ENCODE results near the gene RSBN1. TPM values are rescaled to one million over a fixed set of nuclear protein-coding genes. Genes with fewer than 3 reads are reported as not detected.

Gene RSBN1
- total and polyA plus RNA-seq, 10 of the 15 experiments (the other 5 are each of a cell fraction or from before 2014, with no cell fraction given), result 2.9 to 26.8 (median 11.5) TPM

DNA sequence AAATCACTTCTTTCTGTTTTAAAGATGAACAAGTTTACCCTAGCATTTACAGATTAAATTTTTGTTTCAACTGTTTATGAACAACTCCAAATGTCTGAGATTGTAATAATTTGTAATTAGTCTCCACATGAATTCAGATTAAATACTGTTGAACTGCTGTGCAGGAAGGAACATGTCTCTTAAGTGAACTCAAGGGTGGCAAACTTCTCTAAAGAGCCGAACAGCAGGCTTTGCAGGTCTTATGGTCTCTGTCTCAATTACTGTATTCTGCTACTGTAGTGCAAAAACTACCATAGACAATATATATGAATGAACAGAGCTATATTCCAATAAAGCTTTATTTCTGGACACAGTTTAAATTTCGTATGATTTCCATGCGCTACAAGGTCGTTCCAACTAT lies 6.6 kb downstream of the RSBN1 start:
- TF ChIP-seq FOXK2 (IDR thresholded peaks at IDR 0.05), result no peak
- TF ChIP-seq, protein P1, sequence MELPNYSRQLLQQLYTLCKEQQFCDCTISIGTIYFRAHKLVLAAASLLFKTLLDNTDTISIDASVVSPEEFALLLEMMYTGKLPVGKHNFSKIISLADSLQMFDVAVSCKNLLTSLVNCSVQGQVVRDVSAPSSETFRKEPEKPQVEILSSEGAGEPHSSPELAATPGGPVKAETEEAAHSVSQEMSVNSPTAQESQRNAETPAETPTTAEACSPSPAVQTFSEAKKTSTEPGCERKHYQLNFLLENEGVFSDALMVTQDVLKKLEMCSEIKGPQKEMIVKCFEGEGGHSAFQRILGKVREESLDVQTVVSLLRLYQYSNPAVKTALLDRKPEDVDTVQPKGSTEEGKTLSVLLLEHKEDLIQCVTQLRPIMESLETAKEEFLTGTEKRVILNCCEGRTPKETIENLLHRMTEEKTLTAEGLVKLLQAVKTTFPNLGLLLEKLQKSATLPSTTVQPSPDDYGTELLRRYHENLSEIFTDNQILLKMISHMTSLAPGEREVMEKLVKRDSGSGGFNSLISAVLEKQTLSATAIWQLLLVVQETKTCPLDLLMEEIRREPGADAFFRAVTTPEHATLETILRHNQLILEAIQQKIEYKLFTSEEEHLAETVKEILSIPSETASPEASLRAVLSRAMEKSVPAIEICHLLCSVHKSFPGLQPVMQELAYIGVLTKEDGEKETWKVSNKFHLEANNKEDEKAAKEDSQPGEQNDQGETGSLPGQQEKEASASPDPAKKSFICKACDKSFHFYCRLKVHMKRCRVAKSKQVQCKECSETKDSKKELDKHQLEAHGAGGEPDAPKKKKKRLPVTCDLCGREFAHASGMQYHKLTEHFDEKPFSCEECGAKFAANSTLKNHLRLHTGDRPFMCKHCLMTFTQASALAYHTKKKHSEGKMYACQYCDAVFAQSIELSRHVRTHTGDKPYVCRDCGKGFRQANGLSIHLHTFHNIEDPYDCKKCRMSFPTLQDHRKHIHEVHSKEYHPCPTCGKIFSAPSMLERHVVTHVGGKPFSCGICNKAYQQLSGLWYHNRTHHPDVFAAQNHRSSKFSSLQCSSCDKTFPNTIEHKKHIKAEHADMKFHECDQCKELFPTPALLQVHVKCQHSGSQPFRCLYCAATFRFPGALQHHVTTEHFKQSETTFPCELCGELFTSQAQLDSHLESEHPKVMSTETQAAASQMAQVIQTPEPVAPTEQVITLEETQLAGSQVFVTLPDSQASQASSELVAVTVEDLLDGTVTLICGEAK (IDR thresholded peaks at IDR 0.05; ENCODE audit: borderline replicate concordance), result 0 out of 2 replicates have a peak, but pooled peaks have one; percentile 39
- peaks cover 7% of the 10 kb centered on the region for H3K9me3 ChIP-seq (replicated peaks; ENCODE audit: control insufficient read depth, insufficient read depth, low read length)
- intact Hi-C loops (cut with micrococcal nuclease; ENCODE audit: unreplicated experiment), result no loop called here
- no peaks in the 10 kb centered on the region for H4K20me1 ChIP-seq (ENCODE audit: control insufficient read depth, insufficient read depth)
- RAD21 ChIA-PET (ENCODE audit: unreplicated experiment), result interaction anchor here (0.6 to 1.2 kb wide), 2 partner anchors 46 to 128 kb away, joined by 3 to 6 read pairs; partner anchors contain the start of gene PHTF1
- WGBS (ENCODE audit: insufficient coverage, insufficient replicate concordance, low lambda C conversion rate, missing lambda C conversion rate), result 85% methylated on average over 4 of the region's 4 CpGs
- BruUV-seq (replicated peaks), result no TSS peak
- CTCF ChIA-PET, result interaction anchor here (0.8 kb wide), 1 partner anchor 12 kb away, joined by 3 read pairs; no protein-coding TSS in a partner anchor
- FAIRE-seq (no peak), DNase-seq (ENCODE audit: low read depth, low spot score) (no peak), ATAC-seq (peak; percentile 44)
- H3K9ac ChIP-seq (ENCODE audit: control insufficient read depth, insufficient read depth, low read length), result no peak overlapping the region
- SMC1A ChIA-PET (ENCODE audit: uncharacterized antibody, unreplicated experiment), result interaction anchor here (0.7 to 3.9 kb wide), 10 partner anchors 12 to 62 kb away, joined by 3 to 35 read pairs (median 6); partner anchors contain the start of gene PHTF1
- H3K79me2 ChIP-seq (ENCODE audit: control insufficient read depth, insufficient read depth, low read length), result peaks cover 91% of the 10 kb centered on the region
- in situ Hi-C loops (cut with MboI), result no loop called here
- peaks cover 0 to 4% of the 10 kb centered on the region in 2 experiments; a peak in 1 of 4 replicates for H3K36me3 ChIP-seq (ENCODE audit: control insufficient read depth in 2 of 2, insufficient read depth in 2 of 2, low read length in 1 of 2)
- POLR2A ChIA-PET, result interaction anchor here (0.6 to 2.4 kb wide), 7 partner anchors 9 to 98 kb away, joined by 3 to 9 read pairs (median 5); partner anchors contain the start of gene PHTF1
- H3K4me2 ChIP-seq (ENCODE audit: control insufficient read depth, insufficient read depth), result peak overlapping the region; percentile 7; the same call in 1 of the 2 replicates
- H3K27ac ChIP-seq (ENCODE audit: control insufficient read depth, insufficient read depth), result no peak overlapping the region
- H3K4me3 ChIP-seq, result no peak overlapping the region
- H3K27me3 ChIP-seq (replicated peaks in 1 of 2; ENCODE audit: control insufficient read depth in 2 of 2, insufficient read depth in 2 of 2, low read length in 1 of 2), result no peaks in the 10 kb centered on the region
- no peak overlapping the region for H2AFZ ChIP-seq (ENCODE audit: control insufficient read depth, low read depth, low read length)
- H3K4me1 ChIP-seq (ENCODE audit: control insufficient read depth, insufficient read depth, low read length), result peaks cover 7% of the 10 kb centered on the region

Data from GM12878 (cell line).